ENCODE results near the gene ARHGEF7.

ARHGEF7 gene

GRCh38 chr13:111111376-111111937, 3.7 kb upstream of the ARHGEF7 start:
- no peak for DNase-seq (ENCODE audit: low read depth)

GRCh38 chr13:111112196-111112595, 2.9 kb upstream of the ARHGEF7 start:
- no peak for DNase-seq (ENCODE audit: low read depth)

- no peak for DNase-seq (ENCODE audit: low read depth)
Observed at GRCh38 chr13:111114362-111115060, 599 bp upstream of the ARHGEF7 start.

- no peak for DNase-seq (ENCODE audit: low read depth)
Observed at GRCh38 chr13:111115965-111116521, 933 bp downstream of the ARHGEF7 start.

- DNase-seq (ENCODE audit: low read depth) = no peak
Observed at GRCh38 chr13:111116856-111117255, 1.7 kb downstream of the ARHGEF7 start.

GRCh38 chr13:111117289-111117688, 2.2 kb downstream of the ARHGEF7 start:
- DNase-seq (ENCODE audit: low read depth) = no peak

- no peak for DNase-seq (ENCODE audit: low read depth)
Observed at GRCh38 chr13:111117961-111118360, 2.9 kb downstream of the ARHGEF7 start.

- no peak for DNase-seq (ENCODE audit: low read depth)
Observed at GRCh38 chr13:111118898-111119607, 3.9 kb downstream of the ARHGEF7 start.

- no peak for DNase-seq (ENCODE audit: low read depth)
Observed at GRCh38 chr13:111119966-111120365, 4.9 kb downstream of the ARHGEF7 start.

GRCh38 chr13:111120422-111120821, 5.3 kb downstream of the ARHGEF7 start:
- no peak for DNase-seq (ENCODE audit: low read depth)

GRCh38 chr13:111120913-111121312, 5.8 kb downstream of the ARHGEF7 start:
- no peak for DNase-seq (ENCODE audit: low read depth)

- no peak for DNase-seq (ENCODE audit: low read depth)
Observed at GRCh38 chr13:111121506-111121905, 6.4 kb downstream of the ARHGEF7 start.

- no peak for DNase-seq (ENCODE audit: low read depth)
Observed at GRCh38 chr13:111122056-111122455, 6.9 kb downstream of the ARHGEF7 start.

- no peak for DNase-seq (ENCODE audit: low read depth)
Observed at GRCh38 chr13:111122631-111123030, 7.5 kb downstream of the ARHGEF7 start.

GRCh38 chr13:111123221-111123620, 8.1 kb downstream of the ARHGEF7 start:
- no peak for DNase-seq (ENCODE audit: low read depth)

GRCh38 chr13:111123649-111124048, 8.5 kb downstream of the ARHGEF7 start:
- DNase-seq (ENCODE audit: low read depth) = no peak

GRCh38 chr13:111126509-111126908, 11.4 kb downstream of the ARHGEF7 start:
- no peak for DNase-seq (ENCODE audit: low read depth)

GRCh38 chr13:111129465-111130115, 14.5 kb downstream of the ARHGEF7 start:
- DNase-seq (ENCODE audit: low read depth) = no peak

GRCh38 chr13:111130116-111130508, 15.0 kb downstream of the ARHGEF7 start:
- no peak for DNase-seq (ENCODE audit: low read depth)

GRCh38 chr13:111131048-111131447, 15.9 kb downstream of the ARHGEF7 start:
- no peak for DNase-seq (ENCODE audit: low read depth)

- no peak for DNase-seq (ENCODE audit: low read depth)
Observed at GRCh38 chr13:111131611-111132010, 16.5 kb downstream of the ARHGEF7 start.

- DNase-seq (ENCODE audit: low read depth) = no peak
Observed at GRCh38 chr13:111132948-111133347, 17.8 kb downstream of the ARHGEF7 start.

GRCh38 chr13:111139452-111139851, 24.3 kb downstream of the ARHGEF7 start:
- no peak for DNase-seq (ENCODE audit: low read depth)
